ENCODE measurements around the gene ITIH5. TPM values are rescaled to one million over a fixed set of nuclear protein-coding genes. Genes with fewer than 3 reads are reported as not detected.
A peak's percentile ranks its signal among the peaks of the same experiment; 100 is the strongest.
"Not testable (repeated sequence)": the region's sequence is repeated elsewhere in the genome, so short reads cannot be mapped to it uniquely, and the experiment has no call there.

The ITIH5 gene
- total RNA-seq, 1 donor, result under 0.01 TPM

DNA sequence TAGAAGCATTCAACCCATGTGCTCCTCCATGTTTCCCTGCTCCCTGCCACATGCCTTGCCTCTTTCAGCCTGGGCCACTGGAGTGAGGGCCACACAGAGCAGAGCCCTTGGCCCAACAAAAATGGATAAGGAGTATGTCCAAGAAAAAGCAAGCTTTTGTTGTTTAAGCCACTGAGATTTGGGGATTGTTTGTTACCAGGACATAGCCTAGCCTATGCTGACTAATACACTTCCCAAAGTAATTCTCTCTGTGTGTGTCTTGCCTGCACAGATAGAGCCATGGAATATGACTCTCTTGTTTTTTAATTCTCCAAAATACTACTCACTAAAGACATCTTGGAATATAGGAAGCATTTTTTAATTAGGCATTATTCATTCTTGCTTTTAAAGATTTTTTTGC, 22.8 kb upstream of the ITIH5 start:
- DNase-seq (ENCODE audit: low read depth in 2 of 3, low spot score in 2 of 3), result no peak

DNA sequence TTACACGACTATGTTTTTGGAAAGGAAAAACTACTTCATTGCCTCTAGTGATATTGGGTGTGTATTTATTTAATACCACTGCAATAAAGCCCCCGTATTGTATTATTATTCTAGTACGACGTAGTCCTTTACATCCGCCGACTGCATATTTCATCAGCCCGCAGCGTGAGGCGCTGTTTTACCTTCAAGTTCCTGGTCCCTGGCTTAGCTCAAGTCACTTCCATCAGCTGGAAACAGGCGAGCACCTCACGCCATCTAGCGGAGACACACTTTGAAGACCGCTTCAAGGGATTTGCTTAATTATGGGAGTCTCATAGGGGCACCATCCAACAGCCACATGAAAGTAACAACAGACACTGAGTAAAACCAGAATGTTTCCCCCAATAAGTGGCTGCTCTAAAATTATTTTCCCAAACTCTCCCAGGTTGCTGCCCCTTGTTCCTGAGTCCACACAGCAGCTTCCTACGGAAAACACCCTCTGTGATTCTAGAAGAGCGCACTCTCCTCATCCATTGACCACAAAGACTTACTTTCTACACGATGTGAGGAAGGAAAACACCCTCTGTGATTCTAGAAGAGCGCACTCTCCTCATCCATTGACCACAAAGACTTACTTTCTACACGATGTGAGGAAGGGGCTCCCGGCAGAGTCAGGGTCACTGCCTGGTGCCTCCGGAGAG, 20.6 kb upstream of the ITIH5 start:
- DNase-seq (ENCODE audit: low read depth in 2 of 3, low spot score in 2 of 3), result peak; percentile 46 to 92 (median 86)

DNA sequence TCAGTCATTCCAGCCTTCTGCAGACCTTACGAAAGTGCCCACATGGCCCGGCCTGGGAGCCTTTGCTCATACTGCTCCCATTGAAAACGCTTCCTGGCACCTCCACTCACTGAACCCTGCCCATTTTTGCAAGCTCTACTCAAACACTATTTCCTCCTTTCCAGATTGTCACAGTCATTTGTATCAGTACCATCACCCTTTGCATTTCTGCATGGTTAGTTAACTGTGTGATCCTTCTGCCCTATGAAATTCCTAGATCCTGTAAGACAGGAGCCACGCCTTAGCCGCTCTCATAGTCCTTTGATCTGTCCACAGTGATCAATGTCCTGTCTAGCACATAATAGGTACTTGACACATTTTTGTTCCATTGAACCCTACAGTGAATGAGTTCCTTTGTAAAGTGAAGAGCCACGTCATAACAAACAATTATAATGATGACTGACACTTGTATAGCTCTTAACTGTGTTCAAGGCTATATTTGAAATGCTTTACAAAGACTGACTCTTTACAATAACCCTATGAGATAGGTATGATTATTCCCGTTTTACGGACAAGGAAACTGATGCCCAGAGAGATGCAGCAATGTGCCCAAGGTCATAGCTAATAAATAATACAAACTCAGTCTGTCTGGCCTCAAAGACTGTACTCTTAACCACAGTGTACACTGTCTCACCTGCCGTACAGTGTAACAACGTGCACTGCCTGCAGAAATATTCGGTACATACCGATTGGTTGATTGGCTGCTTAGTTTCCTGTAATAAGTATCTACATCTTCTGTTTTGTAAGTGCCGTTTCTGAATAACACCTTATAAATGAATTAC, 19.8 kb upstream of the ITIH5 start:
- DNase-seq (ENCODE audit: low read depth in 2 of 3, low spot score in 2 of 3), result no peak

DNA sequence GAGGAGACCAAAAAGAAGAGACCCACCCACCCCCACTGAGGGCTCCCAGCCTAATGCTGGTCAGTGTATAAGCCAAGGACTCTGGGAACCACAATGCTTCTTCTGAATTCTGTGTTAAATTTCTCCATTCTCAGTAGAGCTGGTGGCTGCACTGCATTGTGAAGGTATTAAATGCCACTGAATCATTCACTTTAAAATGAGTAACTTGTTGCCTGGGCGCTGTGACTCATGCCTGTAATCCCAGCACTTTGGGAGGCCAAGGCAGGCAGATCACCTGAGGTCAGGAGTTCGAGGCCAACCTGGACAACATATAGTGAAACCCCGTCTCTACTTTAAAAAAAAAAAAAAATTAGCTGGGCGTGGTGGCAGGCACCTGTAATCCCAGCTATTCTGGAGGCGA, 13.3 kb upstream of the ITIH5 start:
- DNase-seq (ENCODE audit: low read depth in 2 of 3, low spot score in 2 of 3), result not testable (repeated sequence)

DNA sequence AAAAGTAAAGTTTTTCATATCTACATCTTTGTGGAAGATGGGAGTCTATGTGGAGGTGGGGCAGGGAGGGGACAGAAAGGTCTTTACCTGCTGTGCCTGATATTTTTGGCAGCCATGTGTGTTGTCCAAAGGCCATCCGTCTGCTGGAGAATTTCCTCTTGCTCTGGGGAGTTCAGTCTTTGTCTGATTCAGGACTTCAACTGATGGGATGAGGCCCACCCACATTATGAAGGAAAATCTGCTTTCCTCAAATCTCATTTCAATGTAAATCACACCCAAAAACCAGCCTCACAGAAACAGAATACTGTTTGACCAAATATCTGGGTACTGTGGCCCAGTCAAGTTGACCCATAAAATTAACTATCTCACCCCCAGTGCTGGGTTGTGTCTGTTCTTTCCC, 12.5 kb upstream of the ITIH5 start:
- DNase-seq (ENCODE audit: low read depth in 2 of 3, low spot score in 2 of 3), result no peak

DNA sequence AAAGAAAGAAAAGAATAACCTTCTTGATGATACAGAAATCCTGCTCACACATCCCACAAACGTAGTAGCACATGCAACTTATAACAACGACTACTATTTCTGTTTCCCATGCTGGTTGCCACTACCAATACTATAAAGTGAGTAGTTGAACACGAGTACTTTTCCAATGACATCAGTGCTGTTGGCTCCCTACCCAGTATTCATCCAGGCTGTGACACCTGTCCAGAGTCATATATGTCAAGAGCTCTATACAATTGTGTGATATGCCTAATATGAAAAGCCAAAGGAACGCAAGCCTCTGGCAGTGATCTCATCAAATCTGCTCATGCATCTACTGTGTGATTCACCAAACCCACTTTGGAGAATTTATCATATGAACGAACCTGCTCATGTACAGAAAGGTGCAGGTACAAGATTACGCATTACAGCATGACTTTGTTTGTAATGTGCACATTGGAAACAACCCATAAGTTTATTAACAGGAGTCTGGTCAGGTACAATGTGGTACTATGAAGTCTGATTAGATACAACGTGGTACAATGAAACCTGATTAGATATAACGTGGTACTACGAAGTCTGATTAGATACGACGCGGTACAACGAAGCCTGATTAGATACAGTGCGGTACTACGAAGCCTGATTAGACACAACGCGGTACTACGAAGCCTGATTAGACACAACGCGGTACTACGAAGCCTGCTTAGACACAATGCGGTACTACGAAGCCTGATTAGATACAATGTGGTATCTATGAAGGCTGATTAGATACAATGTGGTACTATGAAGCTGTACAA, 5.8 kb upstream of the ITIH5 start:
- no peak for DNase-seq (ENCODE audit: low read depth in 2 of 3, low spot score in 2 of 3)

DNA sequence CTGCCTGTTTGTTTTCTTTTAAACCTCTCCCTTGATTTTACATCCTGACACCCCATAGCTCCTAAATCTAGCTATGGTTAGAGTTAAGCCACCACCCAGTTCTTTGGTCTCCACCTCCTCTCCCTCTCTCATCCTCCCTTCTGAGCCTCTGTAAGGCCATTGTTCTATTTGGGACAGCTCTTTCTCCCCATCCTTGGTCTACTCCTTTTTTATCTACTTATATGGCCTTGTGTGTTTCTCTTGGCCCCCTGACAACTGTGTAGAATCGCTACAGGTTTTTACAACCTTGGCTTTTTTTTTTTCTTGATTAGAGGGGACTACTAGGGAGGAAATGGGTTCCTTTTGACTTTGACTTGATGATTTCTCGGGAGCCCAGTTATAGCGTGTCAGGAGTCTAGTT, 3.4 kb upstream of the ITIH5 start:
- DNase-seq (ENCODE audit: low read depth in 2 of 3, low spot score in 2 of 3), result no peak

DNA sequence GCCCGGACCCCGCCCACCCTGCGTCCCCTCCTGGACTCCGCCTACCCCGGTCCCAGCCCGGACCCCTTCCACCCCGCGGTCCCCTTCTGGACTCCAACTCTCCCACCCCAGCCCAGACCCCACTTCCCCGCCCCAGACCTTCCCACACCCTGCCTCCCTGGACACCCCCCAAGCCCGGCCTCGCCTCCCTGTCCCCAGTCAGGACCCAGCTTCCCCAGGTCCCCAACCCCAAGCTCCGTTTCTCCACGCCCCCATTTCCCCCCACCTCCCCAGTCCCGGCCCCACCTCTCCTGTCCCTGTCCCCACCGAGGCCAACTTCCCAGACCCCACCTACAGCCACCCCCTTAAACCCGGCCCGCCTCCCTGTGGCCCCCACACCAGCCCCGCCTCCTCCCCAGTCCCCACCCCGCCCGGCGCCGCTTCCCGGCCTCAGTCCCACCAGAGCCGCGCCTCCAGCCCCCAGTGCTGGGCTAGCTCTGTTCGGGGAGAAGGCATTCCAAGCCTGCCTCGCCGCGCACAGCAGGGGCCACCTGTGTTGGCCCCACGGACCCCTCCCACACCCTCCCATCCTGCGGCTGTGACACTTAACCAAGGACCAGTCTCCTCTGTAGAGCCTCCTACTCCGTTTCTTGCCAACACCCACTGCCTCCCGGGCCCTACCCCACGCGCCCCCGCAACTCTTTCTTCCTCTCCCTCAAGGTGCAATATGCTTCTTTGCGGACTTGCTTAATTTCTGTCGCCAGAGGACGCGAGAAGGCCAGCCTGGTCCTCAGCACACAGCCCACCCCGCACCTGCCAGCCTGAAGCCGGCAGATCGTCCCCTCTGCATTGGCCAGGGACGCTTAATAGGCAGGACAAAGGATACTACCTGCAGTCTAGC, 736 bp upstream of the ITIH5 start:
- DNase-seq (ENCODE audit: low read depth in 2 of 3, low spot score in 2 of 3), result peak in 2 of 3 donors; percentile 7 to 26

DNA sequence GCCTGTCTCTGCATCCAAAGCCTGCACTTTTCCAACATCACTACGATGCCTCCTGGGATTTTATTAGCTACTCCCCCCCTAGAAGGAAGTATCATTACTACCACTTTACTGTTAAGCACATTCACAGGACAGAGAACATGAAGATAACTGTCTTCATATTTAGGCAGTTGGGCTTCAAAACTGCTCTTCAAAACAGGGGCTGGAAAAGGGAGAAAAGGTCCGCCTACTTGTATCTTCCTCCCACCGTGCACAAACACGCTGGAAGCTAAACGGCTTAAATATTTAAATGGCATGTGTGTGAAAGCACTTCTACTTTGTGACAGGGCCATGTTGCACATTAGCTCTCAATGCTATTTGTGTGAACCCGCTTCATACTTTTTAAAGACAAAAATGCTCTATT, 999 bp downstream of the ITIH5 start:
- peak in 1 of 3 donors; percentile 9 for DNase-seq (ENCODE audit: low read depth in 2 of 3, low spot score in 2 of 3)

DNA sequence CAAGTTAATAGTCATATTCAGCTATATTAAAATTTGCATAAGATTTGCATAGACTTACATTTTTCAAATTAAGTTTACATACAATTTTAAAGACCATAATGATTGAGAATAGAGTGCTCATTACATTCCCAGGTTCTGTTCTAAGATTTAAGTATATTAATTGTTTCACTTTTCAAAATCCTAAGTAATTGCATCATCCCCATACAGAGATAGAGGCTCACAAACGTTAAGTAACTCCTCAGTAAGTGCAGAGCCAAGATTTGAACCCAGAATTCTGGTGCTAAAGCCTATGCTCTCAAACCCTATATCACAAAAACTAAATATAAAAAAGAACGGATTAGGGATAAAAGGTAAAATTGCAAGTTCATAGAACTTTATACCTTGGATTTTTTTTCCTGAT, 2.1 kb downstream of the ITIH5 start:
- DNase-seq (ENCODE audit: low read depth in 2 of 3, low spot score in 2 of 3), result no peak

DNA sequence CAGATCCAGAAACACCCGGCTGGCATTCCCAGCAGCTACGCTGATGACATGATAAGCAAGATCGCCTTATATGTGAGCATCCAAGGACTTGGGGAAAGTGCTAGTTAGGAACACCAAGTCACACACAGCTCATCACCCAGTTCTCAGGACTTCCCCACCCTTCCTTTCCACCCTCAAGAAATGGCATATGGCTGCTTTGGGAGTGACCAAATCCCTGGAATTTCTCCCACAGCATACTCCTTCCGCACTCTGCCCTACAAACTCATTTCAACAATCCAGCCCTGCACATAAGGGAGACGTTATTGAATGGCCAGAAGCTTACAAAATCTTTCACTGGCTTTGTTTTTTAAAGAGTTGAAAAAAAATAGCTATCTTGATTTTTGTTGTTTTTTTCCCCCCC, 4.2 kb downstream of the ITIH5 start:
- DNase-seq (ENCODE audit: low read depth in 2 of 3, low spot score in 2 of 3), result no peak

DNA sequence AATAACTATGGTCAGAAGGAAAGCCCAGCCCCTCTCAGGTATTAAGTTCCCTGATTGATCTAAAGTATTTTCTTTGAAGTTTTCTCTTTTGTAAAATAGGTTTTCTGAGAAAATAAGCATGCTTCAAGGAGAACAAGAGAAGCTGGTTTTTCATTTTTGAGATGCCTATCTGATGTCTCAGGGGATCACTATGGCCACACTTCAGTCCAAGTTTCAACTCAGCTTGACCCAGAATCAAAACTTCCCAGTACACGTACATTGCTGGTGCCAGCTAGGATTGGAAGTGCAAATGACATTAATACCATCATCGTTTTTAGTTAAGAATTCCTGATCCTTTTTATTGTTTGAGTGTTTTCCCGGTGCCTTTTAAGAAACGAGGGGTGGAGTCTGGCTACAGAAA, 7.2 kb downstream of the ITIH5 start:
- DNase-seq (ENCODE audit: low read depth in 2 of 3, low spot score in 2 of 3), result no peak

DNA sequence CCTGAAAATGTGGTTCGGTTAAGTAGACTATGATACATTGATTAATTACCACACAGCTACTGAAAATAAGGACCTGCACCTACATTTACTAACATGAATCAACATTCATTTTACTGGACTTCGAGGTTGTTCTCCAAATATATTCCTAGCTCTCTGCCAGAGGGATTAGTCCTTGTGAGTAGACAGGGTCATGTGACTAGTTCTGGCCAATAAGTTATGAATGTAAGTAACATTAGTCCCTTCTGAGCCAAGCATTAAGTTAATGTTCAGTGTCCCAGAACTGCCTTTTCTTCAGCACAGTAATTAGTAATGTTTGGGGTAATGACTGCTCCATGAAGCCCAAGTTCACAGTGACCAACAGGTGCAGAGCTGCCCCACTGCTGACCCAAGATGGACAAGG, 9.2 kb downstream of the ITIH5 start:
- no peak for DNase-seq (ENCODE audit: low read depth in 2 of 3, low spot score in 2 of 3)

DNA sequence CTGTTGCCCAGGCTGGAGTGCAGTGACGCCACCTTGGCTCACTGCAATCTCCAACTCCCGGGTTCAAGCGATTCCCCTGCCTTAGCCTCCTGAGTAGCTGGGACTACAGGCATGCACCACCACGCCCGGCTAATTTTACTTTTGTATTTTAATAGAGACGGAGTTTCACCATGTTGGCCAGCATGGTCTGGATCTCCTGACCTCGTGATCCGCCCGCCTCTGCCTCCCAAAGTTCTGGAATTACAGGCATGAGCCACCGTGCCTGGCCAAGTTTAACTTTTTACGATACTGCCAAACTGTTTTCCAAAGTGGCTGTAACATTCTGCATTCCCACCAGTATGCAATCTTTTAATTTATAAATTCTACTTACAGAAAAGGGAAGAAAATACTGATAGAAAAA, 9.7 kb downstream of the ITIH5 start:
- not testable (repeated sequence) for DNase-seq (ENCODE audit: low read depth in 2 of 3, low spot score in 2 of 3)

DNA sequence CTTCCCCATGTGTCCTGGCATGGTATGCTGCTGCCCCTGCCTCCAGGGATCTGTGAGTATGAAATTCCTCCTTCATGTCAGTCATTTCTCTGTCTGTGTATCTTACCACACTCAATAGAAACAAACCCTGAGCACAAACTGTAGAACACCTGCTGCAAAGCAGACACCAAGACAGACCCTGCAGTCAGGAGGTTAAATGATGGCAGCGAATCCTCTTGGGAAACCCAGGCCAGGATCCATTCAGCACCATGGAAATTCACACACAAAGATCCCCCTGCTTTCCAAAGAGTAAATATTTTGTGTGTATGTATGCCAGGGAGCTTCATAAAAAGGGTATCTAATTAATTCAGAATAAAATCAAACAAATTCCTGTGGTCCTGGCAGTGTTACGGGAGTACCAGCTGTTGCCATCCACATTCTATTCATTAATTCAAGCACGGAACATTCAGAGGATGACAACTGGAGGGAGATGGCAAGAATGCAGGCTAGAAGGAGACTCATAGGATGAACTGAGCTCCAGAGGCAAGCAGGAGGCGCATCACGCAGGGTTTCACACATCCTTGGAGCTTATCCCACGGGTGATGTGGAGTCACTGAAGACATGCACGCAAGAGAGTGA, 14.8 kb downstream of the ITIH5 start:
- DNase-seq (ENCODE audit: low read depth in 2 of 3, low spot score in 2 of 3), result no peak

DNA sequence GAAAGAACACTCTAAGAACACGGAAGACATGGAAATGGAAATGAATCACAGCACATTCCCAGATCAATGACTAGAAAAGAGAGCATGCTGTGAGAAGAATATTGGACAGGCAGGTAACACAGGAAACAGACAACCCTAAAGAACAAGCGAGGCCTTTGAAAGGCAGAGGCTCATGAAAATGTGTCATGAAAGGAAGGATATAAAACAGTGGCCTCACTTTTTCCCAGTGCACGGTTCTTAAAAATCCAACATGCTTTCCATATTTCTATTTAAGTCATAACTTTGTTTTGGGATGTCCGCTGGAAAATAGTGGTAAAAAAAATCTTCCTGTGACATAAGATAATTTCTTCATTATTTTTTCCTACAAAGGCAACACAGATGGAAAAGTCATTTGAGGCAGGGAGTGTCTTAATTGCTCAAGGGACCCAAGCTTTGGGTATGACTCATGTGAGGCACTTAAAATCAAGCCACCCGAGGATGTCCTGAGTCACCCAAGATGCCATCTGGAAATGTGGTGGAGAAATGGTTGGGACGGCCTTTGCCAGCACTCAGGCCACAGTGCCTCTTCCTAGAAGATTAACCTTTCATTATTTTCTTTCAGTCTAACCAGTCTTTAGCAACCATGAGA, 17.0 kb downstream of the ITIH5 start:
- DNase-seq (ENCODE audit: low read depth in 2 of 3, low spot score in 2 of 3), result no peak

DNA sequence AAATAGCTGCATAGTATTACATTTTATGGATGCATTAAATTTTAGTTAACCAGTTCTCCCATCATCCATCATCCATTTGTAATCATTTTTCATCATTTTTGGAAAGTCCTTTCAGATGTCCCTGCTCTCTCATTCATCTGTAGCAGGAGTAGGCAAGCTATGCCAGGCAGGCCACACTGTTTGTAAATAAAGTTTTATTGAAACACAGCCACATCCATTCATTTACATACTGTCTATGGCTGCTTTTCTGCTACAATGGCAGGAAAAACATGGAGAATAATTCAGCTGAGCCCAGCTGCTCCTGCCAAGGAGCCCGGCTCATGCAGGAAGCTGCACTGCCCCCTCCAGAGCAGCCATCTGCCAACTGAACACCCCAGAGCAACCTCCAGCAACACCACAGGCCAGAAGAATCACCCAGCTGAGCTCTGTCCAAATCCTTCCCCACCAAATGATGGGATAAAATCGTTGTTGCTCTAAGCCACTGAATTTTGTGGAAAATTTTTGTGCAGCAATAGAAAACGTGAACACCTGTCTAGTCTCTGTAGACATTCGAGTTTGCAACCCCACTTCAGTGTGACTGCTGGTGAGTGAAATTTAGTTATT, 19.6 kb downstream of the ITIH5 start:
- no peak for DNase-seq (ENCODE audit: low read depth in 2 of 3, low spot score in 2 of 3)

DNA sequence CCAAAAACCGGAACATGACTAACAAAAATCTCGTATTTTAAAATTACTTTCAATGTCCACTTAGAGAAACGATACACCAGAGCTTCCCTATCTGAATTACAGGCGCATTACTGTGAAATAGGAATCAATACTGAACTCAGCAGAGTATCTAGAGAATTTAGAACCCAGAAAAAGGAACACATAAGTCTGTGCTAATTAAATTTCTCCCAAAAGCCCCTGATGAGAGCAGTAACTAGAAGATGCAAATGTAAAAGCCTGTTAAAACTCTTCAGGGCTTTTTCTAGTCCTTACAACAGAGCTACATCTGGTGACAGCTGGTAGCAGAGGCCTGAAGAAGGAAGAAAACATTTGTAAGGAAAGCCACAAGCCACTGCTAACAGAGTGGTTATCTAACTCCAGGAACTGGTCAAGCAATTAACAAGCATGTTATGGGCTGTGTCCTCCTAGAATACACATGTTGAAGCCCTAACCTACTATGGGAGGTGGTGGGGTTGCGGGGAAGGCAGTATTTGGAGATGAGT, 24.2 kb downstream of the ITIH5 start:
- no peak for DNase-seq (ENCODE audit: low read depth in 2 of 3, low spot score in 2 of 3)
